ENCODE data around the gene CAMKMT.

CAMKMT gene

GRCh38 chr2:44692821-44693220, 331.1 kb downstream of the CAMKMT start:
- no peak for DNase-seq (ENCODE audit: low read depth)

- DNase-seq (ENCODE audit: low read depth) = no peak
These were observed 339.1 kb downstream of the CAMKMT start for GRCh38 chr2:44700824-44701223.

GRCh38 chr2:44705356-44705755, 343.6 kb downstream of the CAMKMT start:
- no peak for DNase-seq (ENCODE audit: low read depth)

GRCh38 chr2:44705876-44706480, 344.2 kb downstream of the CAMKMT start:
- DNase-seq (ENCODE audit: low read depth) = no peak

GRCh38 chr2:44706681-44707553, 345.2 kb downstream of the CAMKMT start:
- DNase-seq (ENCODE audit: low read depth) = no peak

GRCh38 chr2:44707945-44708660, 346.4 kb downstream of the CAMKMT start:
- DNase-seq (ENCODE audit: low read depth) = no peak

- no peak for DNase-seq (ENCODE audit: low read depth)
These were observed 346.9 kb downstream of the CAMKMT start for GRCh38 chr2:44708661-44709000.

- DNase-seq (ENCODE audit: low read depth) = no peak
These were observed 351.4 kb downstream of the CAMKMT start for GRCh38 chr2:44713170-44713569.

- DNase-seq (ENCODE audit: low read depth) = no peak
These were observed 353.9 kb downstream of the CAMKMT start for GRCh38 chr2:44715671-44716081.

- DNase-seq (ENCODE audit: low read depth) = no peak
These were observed 354.4 kb downstream of the CAMKMT start for GRCh38 chr2:44716131-44716530.

GRCh38 chr2:44718431-44718830, 356.7 kb downstream of the CAMKMT start:
- DNase-seq (ENCODE audit: low read depth) = no peak

- DNase-seq (ENCODE audit: low read depth) = no peak
These were observed 357.8 kb downstream of the CAMKMT start for GRCh38 chr2:44719562-44719961.

- no peak for DNase-seq (ENCODE audit: low read depth)
These were observed 360.4 kb downstream of the CAMKMT start for GRCh38 chr2:44722026-44722625.

GRCh38 chr2:44723921-44724320, 362.2 kb downstream of the CAMKMT start:
- DNase-seq (ENCODE audit: low read depth) = no peak

- DNase-seq (ENCODE audit: low read depth) = no peak
These were observed 368.8 kb downstream of the CAMKMT start for GRCh38 chr2:44730593-44730992.

GRCh38 chr2:44731505-44731904, 369.8 kb downstream of the CAMKMT start:
- DNase-seq (ENCODE audit: low read depth) = no peak

GRCh38 chr2:44736270-44736942, 374.7 kb downstream of the CAMKMT start:
- DNase-seq (ENCODE audit: low read depth) = no peak

GRCh38 chr2:44740678-44741077, 378.9 kb downstream of the CAMKMT start:
- DNase-seq (ENCODE audit: low read depth) = no peak

GRCh38 chr2:44741507-44741906, 379.8 kb downstream of the CAMKMT start:
- DNase-seq (ENCODE audit: low read depth) = no peak

- no peak for DNase-seq (ENCODE audit: low read depth)
These were observed 380.3 kb downstream of the CAMKMT start for GRCh38 chr2:44742057-44742456.

- DNase-seq (ENCODE audit: low read depth) = no peak
These were observed 381.7 kb downstream of the CAMKMT start for GRCh38 chr2:44743473-44743872.

Measured in activated T-helper 1 cell treated with Interleukin-2 at 50 U/mL for 16 hours (primary cell).